ENCODE data around the gene LAMA3.

- TF ChIP-seq, protein P1, sequence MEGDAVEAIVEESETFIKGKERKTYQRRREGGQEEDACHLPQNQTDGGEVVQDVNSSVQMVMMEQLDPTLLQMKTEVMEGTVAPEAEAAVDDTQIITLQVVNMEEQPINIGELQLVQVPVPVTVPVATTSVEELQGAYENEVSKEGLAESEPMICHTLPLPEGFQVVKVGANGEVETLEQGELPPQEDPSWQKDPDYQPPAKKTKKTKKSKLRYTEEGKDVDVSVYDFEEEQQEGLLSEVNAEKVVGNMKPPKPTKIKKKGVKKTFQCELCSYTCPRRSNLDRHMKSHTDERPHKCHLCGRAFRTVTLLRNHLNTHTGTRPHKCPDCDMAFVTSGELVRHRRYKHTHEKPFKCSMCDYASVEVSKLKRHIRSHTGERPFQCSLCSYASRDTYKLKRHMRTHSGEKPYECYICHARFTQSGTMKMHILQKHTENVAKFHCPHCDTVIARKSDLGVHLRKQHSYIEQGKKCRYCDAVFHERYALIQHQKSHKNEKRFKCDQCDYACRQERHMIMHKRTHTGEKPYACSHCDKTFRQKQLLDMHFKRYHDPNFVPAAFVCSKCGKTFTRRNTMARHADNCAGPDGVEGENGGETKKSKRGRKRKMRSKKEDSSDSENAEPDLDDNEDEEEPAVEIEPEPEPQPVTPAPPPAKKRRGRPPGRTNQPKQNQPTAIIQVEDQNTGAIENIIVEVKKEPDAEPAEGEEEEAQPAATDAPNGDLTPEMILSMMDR (IDR thresholded peaks at IDR 0.05; ENCODE audit: extremely low read depth in 1 of 2, insufficient read depth in 1 of 2, low read depth in 1 of 2, low read length in 2 of 2) = no peak
- TF ChIP-seq POLR2A (IDR thresholded peaks at IDR 0.05; ENCODE audit: low read depth, low read length) (no peak), MYC (IDR thresholded peaks at IDR 0.05; ENCODE audit: low read depth, low read length) (no peak), EZH2 (IDR thresholded peaks at IDR 0.05; ENCODE audit: borderline replicate concordance, low read depth, low read length, severe bottlenecking) (no peak)
These were observed 136.2 kb downstream of the LAMA3 start for GRCh38 chr18:23825496-23825895.

All from endothelial cell of umbilical vein (primary cell).